Stimulated activated CD8-positive, alpha-beta memory T cell treated with anti-CD3 and anti-CD28 coated beads, Interleukin-7, amount 100 ng/mL, for 1 hour (primary cell): ENCODE data around the gene RXFP2.
A peak's percentile ranks its signal among the peaks of the same experiment; 100 is the strongest.

Experiments used
- DNase-seq, 2 donors: peaks; one replicate each; pipeline ENCODE4 v3.0.0-alpha.2; 2020; ENCODE audit warnings: low read depth in 2 of 2

RXFP2 gene

GRCh38 chr13:31824705-31825517 is 85.6 kb downstream of the RXFP2 start:
- DNase-seq = no peak

GRCh38 chr13:31826521-31826920 is 87.2 kb downstream of the RXFP2 start:
- no peak for DNase-seq

GRCh38 chr13:31827707-31828106 is 88.4 kb downstream of the RXFP2 start:
- DNase-seq = no peak

GRCh38 chr13:31835932-31836331 is 96.6 kb downstream of the RXFP2 start:
- no peak for DNase-seq

- no peak for DNase-seq
These were observed 103.7 kb downstream of the RXFP2 start for GRCh38 chr13:31843044-31843443.

GRCh38 chr13:31846182-31846938 is 107.0 kb downstream of the RXFP2 start:
- DNase-seq = peak; percentile 13 to 41

- DNase-seq = no peak
These were observed 107.8 kb downstream of the RXFP2 start for GRCh38 chr13:31846961-31847752.

- no peak for DNase-seq
These were observed 109.3 kb downstream of the RXFP2 start for GRCh38 chr13:31848621-31849020.

- DNase-seq = no peak
These were observed 109.9 kb downstream of the RXFP2 start for GRCh38 chr13:31849206-31849605.

GRCh38 chr13:31850041-31850555 is 110.8 kb downstream of the RXFP2 start:
- DNase-seq = no peak

GRCh38 chr13:31851216-31851615 is 111.9 kb downstream of the RXFP2 start:
- no peak for DNase-seq
